H1 (cell line): Measurements from ENCODE around the gene CTAG1A. TPM values are rescaled to one million over a fixed set of nuclear protein-coding genes. Genes with fewer than 3 reads are reported as not detected.

ENCODE experiments used
- CTCF ChIA-PET: fragments of 300-600 bp; sonication (Branson Sonifier 250); formaldehyde crosslinking; loops from one replicate; lab custom pipeline; 2021; ENCODE audit not compliant: partially characterized antibody; lab: Charles Lee
- POLR2A ChIA-PET: fragments of 300-600 bp; sonication (Branson Sonifier 250); formaldehyde crosslinking; loops from one replicate; lab custom pipeline; 2021; ENCODE audit warnings: inconsistent platforms; ENCODE audit not compliant: partially characterized antibody; lab: Charles Lee
- DNase-seq, 2 experiments: peaks; one replicate each; pipeline versions ENCODE4 v3.0.0 to v3.0.0-alpha.2; 2010 to 2022; ENCODE audit warnings: low spot score in 2 of 2, low read depth in 1 of 2, mixed read lengths in 1 of 2
- FAIRE-seq: peaks from 2 replicates; lab custom pipeline; 2011; peaks lifted over from hg19 to GRCh38; lab: Jason Lieb, UNC
- H2AFZ ChIP-seq: 2 replicates; pipeline ENCODE4 v1.8.1; 2012; ENCODE audit warnings: low read length, inconsistent platforms
- H2AK5ac ChIP-seq: 2 replicates; pipeline ENCODE4 v1.6.1; 2013; ENCODE audit warnings: low read depth, low read length
- H2BK120ac ChIP-seq: replicated peaks from 2 replicates; pipeline ENCODE3; 2013; ENCODE audit warnings: low read depth, low read length, inconsistent platforms
- H2BK12ac ChIP-seq: 2 replicates; pipeline ENCODE4 v1.6.1; 2013; ENCODE audit warnings: low read depth, low read length
- H2BK15ac ChIP-seq: 2 replicates; pipeline ENCODE4 v1.6.1; 2013; ENCODE audit warnings: low read length
- H2BK20ac ChIP-seq: 2 replicates; pipeline ENCODE4 v1.6.1; 2013; ENCODE audit warnings: low read length
- H2BK5ac ChIP-seq: 2 replicates; pipeline ENCODE4 v1.6.1; 2013; ENCODE audit warnings: low read depth, low read length
- H3K14ac ChIP-seq: 2 replicates; pipeline ENCODE4 v1.6.1; 2013; ENCODE audit warnings: inconsistent platforms; ENCODE audit not compliant: insufficient read length
- H3K18ac ChIP-seq: 2 replicates; pipeline ENCODE4 v1.6.1; 2013; ENCODE audit warnings: low read length; ENCODE audit errors: extremely low read depth
- H3K23ac ChIP-seq: 2 replicates; pipeline ENCODE4 v1.6.1; 2013; ENCODE audit warnings: inconsistent platforms; ENCODE audit not compliant: insufficient read length
- H3K23me2 ChIP-seq: 2 replicates; pipeline ENCODE4 v1.6.1; 2013; ENCODE audit warnings: low read depth, low read length
- H3K27ac ChIP-seq: 2 replicates; pipeline ENCODE4 v1.6.1; 2011; ENCODE audit warnings: low read depth, low read length, inconsistent platforms
- H3K27me3 ChIP-seq, 4 experiments: replicated peaks in 1 of 4; 1 replicate in 1 of 4; 2 replicates in 3 of 4; pipeline versions ENCODE4 v1.6.1 to v1.8.1; 2011 to 2013; ENCODE audit warnings: low read length in 3 of 4, mild to moderate bottlenecking in 3 of 4, inconsistent platforms in 2 of 4, mixed read lengths in 2 of 4, moderate library complexity in 1 of 4; ENCODE audit not compliant: control insufficient read depth in 3 of 4, insufficient read depth in 3 of 4; ENCODE audit errors: extremely low read depth in 1 of 4
- H3K36me3 ChIP-seq, 4 experiments: 2 replicates each; pipeline versions ENCODE4 v1.6.1 to v1.8.1; 2011 to 2013; ENCODE audit warnings: mild to moderate bottlenecking in 4 of 4, low read length in 3 of 4, moderate library complexity in 2 of 4, control low read depth in 1 of 4, inconsistent platforms in 1 of 4; ENCODE audit not compliant: insufficient read depth in 4 of 4, control insufficient read depth in 2 of 4
- H3K4ac ChIP-seq: replicated peaks from 2 replicates; pipeline ENCODE3; 2013; ENCODE audit warnings: low read length, low read depth, mixed read lengths, inconsistent platforms; ENCODE audit not compliant: insufficient read length
- H3K4me1 ChIP-seq, 4 experiments: replicated peaks in 1 of 4; 1 replicate in 1 of 4; 2 replicates in 3 of 4; pipeline versions ENCODE4 v1.6.1 to v1.8.1; 2011 to 2013; ENCODE audit warnings: low read length in 3 of 4, inconsistent platforms in 2 of 4, mixed read lengths in 1 of 4; ENCODE audit not compliant: insufficient read depth in 4 of 4, control insufficient read depth in 3 of 4
- H3K4me2 ChIP-seq, 2 experiments: 2 replicates each; pipeline versions ENCODE4 v1.6.1 to v1.8.1; 2011 to 2013; ENCODE audit warnings: low read depth in 2 of 2, low read length in 2 of 2, control low read depth in 1 of 2, inconsistent platforms in 1 of 2, mild to moderate bottlenecking in 1 of 2; ENCODE audit not compliant: insufficient read depth in 1 of 2
- H3K4me3 ChIP-seq, 4 experiments: fragments of 200-600, 300-600 bp in 1 of 4; sonication (generic), shearing (Covaris generic), sonication (Bioruptor Twin) in 1 of 4; 2 replicates each; pipeline versions ENCODE4 v1.5.1 to v1.8.1; 2011 to 2016; ENCODE audit warnings: low read length in 4 of 4, low read depth in 3 of 4, control low read depth in 2 of 4, inconsistent platforms in 2 of 4, mild to moderate bottlenecking in 2 of 4, mixed read lengths in 1 of 4, moderate library complexity in 1 of 4; ENCODE audit not compliant: insufficient read depth in 2 of 4; ENCODE audit errors: extremely low read depth in 1 of 4
- H3K56ac ChIP-seq: replicated peaks from 2 replicates; pipeline ENCODE3; 2013; ENCODE audit warnings: low read depth, mild to moderate bottlenecking, mixed read lengths, low read length, inconsistent platforms; ENCODE audit not compliant: insufficient read length
- H3K79me1 ChIP-seq: 2 replicates; pipeline ENCODE4 v1.6.1; 2013; ENCODE audit warnings: low read depth, low read length, control low read depth
- H3K79me2 ChIP-seq, 2 experiments: 2 replicates each; pipeline versions ENCODE4 v1.6.1 to v1.8.1; 2012 to 2013; ENCODE audit warnings: low read length in 2 of 2, mild to moderate bottlenecking in 2 of 2, inconsistent platforms in 1 of 2; ENCODE audit not compliant: insufficient read depth in 2 of 2, control insufficient read depth in 1 of 2
- H3K9ac ChIP-seq, 4 experiments: replicated peaks in 1 of 4; 1 replicate in 1 of 4; 2 replicates in 3 of 4; pipeline versions ENCODE4 v1.6.1 to v1.8.1; 2011 to 2013; ENCODE audit warnings: low read depth in 3 of 4, low read length in 3 of 4, control low read depth in 2 of 4, mild to moderate bottlenecking in 2 of 4, moderate library complexity in 2 of 4, inconsistent platforms in 1 of 4; ENCODE audit errors: extremely low read depth in 1 of 4
- H3K9me3 ChIP-seq, 2 experiments: 2 replicates each; pipeline versions ENCODE4 v1.6.1 to v1.8.1; 2012 to 2013; ENCODE audit warnings: mild to moderate bottlenecking in 2 of 2, moderate library complexity in 2 of 2, control low read depth in 1 of 2, inconsistent platforms in 1 of 2, low read depth in 1 of 2, low read length in 1 of 2, mixed read lengths in 1 of 2; ENCODE audit not compliant: insufficient read depth in 2 of 2
- H4K20me1 ChIP-seq, 2 experiments: replicated peaks in 1 of 2; 2 replicates each; pipeline versions ENCODE3 to v1.8.1; 2011 to 2013; ENCODE audit warnings: inconsistent platforms in 2 of 2, low read length in 2 of 2, mild to moderate bottlenecking in 1 of 2; ENCODE audit not compliant: insufficient read depth in 2 of 2, control insufficient read depth in 1 of 2
- H4K5ac ChIP-seq: 2 replicates; pipeline ENCODE4 v1.6.1; 2013; ENCODE audit warnings: low read length, low read depth, mixed read lengths, inconsistent platforms; ENCODE audit not compliant: insufficient read length
- H4K8ac ChIP-seq: 2 replicates; pipeline ENCODE4 v1.8.0; 2013; ENCODE audit warnings: mild to moderate bottlenecking, moderate library complexity, low read length, inconsistent platforms; ENCODE audit not compliant: insufficient read depth; ENCODE audit errors: extremely low read depth
- H4K91ac ChIP-seq: replicated peaks from 2 replicates; pipeline ENCODE3; 2013; ENCODE audit warnings: low read length, mixed read lengths, inconsistent platforms; ENCODE audit not compliant: insufficient read length
- CHD1 ChIP-seq: IDR thresholded peaks from 2 replicates; pipeline ENCODE4 v1.6.1; 2012; ENCODE audit warnings: low read depth, low read length, improper control_type of control experiment
- EZH2 ChIP-seq: fragments of 200-600 bp; sonication (generic); IDR thresholded peaks from 2 replicates; pipeline ENCODE4 v1.7.1; 2012; ENCODE audit warnings: low read depth, mild to moderate bottlenecking, moderate library complexity, low read length, inconsistent platforms; ENCODE audit not compliant: severe bottlenecking
- NRF1 ChIP-seq: IDR thresholded peaks from 2 replicates; pipeline ENCODE4 v1.6.1; 2011; ENCODE audit warnings: mild to moderate bottlenecking, low read depth, low read length, improper control_type of control experiment
- RNF2 ChIP-seq: fragments of 200-900, 300-1000 bp; sonication (generic); IDR thresholded peaks from 2 replicates; pipeline ENCODE4 v1.7.1; 2016; ENCODE audit warnings: borderline replicate concordance, low read depth, mild to moderate bottlenecking, antibody characterized with exemption, low read length; ENCODE audit not compliant: poor library complexity, severe bottlenecking; ENCODE audit errors: missing control alignments
- WGBS, 2 experiments: shearing (Covaris generic) in 1 of 2; methylation state at CpG; one replicate each; pipeline versions ENCODE4 v1.1.6 to v1.1.7; 2013 to 2015; ENCODE audit warnings: low lambda C conversion rate in 2 of 2, mixed read lengths in 2 of 2, inconsistent platforms in 1 of 2, low coverage in 1 of 2, missing lambda C conversion rate in 1 of 2; ENCODE audit not compliant: insufficient replicate concordance in 2 of 2, insufficient coverage in 1 of 2, insufficient read length in 1 of 2; ENCODE audit errors: extremely low coverage in 1 of 2, missing lambda C conversion rate in 1 of 2; 5-methylcytosine and 5-hydroxymethylcytosine counted together
- polyA plus RNA-seq, 7 experiments: library from polyadenylated mRNA; depleted of rRNA in 3 of 7; stranded (reverse) in 5 of 7; unstranded in 2 of 7; fragments of >200 nt in 5 of 7; fragments of 200-250 nt in 2 of 7; gene quantifications; 1 replicate in 5 of 7; 2 replicates in 1 of 7; 4 replicates in 1 of 7; pipeline versions ENCODE4 v1.2.1 to v1.2.3, GENCODE V29; 2011 to 2013; ENCODE audit warnings: missing spikeins in 2 of 7, mixed read lengths in 2 of 7
- total RNA-seq: library from RNA; stranded (reverse); fragmentation: NEBNext Ultra II Directional; extraction: Animal tissue kit (Norgen Biotek cat#: 25700); gene quantifications from 2 replicates; pipeline ENCODE4 v1.2.1, GENCODE V29; 2021

CTAG1A gene
- total and polyA plus RNA-seq, 2 of the 8 experiments (the other 6 are each of a cell fraction or from before 2014, with no cell fraction given) = not detected

- H3K4me3 ChIP-seq = no peak overlapping the region
- H2BK12ac ChIP-seq = no peak overlapping the region
- CTCF ChIA-PET = interaction anchor here (0.6 to 1.0 kb wide), 2 partner anchors 9 to 98 kb away, joined by 3 to 5 read pairs; no protein-coding TSS in a partner anchor
- H3K4me2 ChIP-seq = no peak overlapping the region
- H3K79me1 ChIP-seq = no peaks in the 10 kb centered on the region; the same call in 1 of the 2 replicates
- H3K36me3 ChIP-seq = peaks cover 0 to 12% (median 6%) of the 10 kb centered on the region in 4 experiments; a peak in 5 of 8 replicates
- POLR2A ChIA-PET = no interaction called here
- peaks cover 0 to 4% of the 10 kb centered on the region in 2 experiments for H4K20me1 ChIP-seq
- H3K27me3 ChIP-seq = no peaks in the 10 kb centered on the region
- 86% methylated on average over 10 of the region's 19 CpGs; no CpG with 5 or more reads in 1 of the 2 experiments for WGBS, 2 experiments
- H3K9me3 ChIP-seq = no peaks in the 10 kb centered on the region; a peak in 1 of 4 replicates
- FAIRE-seq = no peak
- H4K5ac ChIP-seq = no peak overlapping the region
- H3K14ac ChIP-seq = no peak overlapping the region
- no peaks in the 10 kb centered on the region for H3K23me2 ChIP-seq
- H3K79me2 ChIP-seq = no peaks in the 10 kb centered on the region
- no peak overlapping the region for H2AFZ ChIP-seq
- no peak overlapping the region for H2AK5ac ChIP-seq
- H2BK15ac ChIP-seq = no peak overlapping the region
- peaks cover 0 to 2% (median under 1%) of the 10 kb centered on the region in 4 experiments; a peak in 3 of 7 replicates for H3K4me1 ChIP-seq
- no peak overlapping the region for H2BK20ac ChIP-seq
- DNase-seq = no peak
- H3K4ac ChIP-seq = no peak overlapping the region
- no peak overlapping the region for H4K91ac ChIP-seq
- no peak overlapping the region for H3K56ac ChIP-seq
- no peak overlapping the region for H3K18ac ChIP-seq
- no peak overlapping the region for H2BK5ac ChIP-seq
- H4K8ac ChIP-seq = no peak overlapping the region
- no peak overlapping the region for H2BK120ac ChIP-seq
- H3K27ac ChIP-seq = no peak overlapping the region
- no peak overlapping the region for H3K23ac ChIP-seq
- no peak overlapping the region for H3K9ac ChIP-seq
- TF ChIP-seq NRF1 (no peak), CHD1 (no peak), EZH2 (no peak), RNF2 (no peak)
Measured at GRCh38 chrX:154540897-154541535, 43.9 kb upstream of the CTAG1A start.
